H54 (cell line): ENCODE results near the gene OPCML.

ENCODE experiments used
- DNase-seq: peaks from one replicate; pipeline ENCODE4 v3.0.0; 2011; ENCODE audit warnings: low spot score, mixed read lengths; ENCODE audit not compliant: insufficient read length
- FAIRE-seq: peaks from 3 replicates; lab custom pipeline; 2011; peaks lifted over from hg19 to GRCh38; lab: Jason Lieb, UNC
- POLR2A ChIP-seq: IDR thresholded peaks from 2 replicates; pipeline ENCODE4 v1.6.1; 2011; ENCODE audit warnings: low read depth, mild to moderate bottlenecking, low read length

Gene OPCML

GRCh38 chr11:133171374-133171773 lies 360.9 kb downstream of the OPCML start:
- no peak for TF ChIP-seq POLR2A
- FAIRE-seq = no peak
- no peak for DNase-seq

DNA sequence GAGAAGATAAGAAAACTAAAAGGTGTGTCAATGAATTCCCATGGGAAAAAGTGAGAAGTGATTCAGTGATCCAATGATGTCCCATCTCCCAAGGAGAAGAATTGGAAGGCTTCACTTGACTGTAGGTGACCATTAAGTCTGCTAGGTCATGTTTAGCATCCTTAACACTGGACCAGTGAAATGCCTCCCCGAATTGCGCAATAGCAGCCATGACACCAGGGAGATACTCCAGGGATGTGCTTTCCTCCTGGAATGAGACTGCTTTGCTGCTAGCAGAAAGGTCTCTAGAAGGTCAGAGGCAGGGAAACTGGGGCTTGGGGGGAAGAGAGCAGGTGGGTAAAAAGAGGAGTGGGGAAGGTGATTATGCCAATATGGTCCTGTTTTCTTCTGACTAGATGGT lies 364.3 kb downstream of the OPCML start:
- FAIRE-seq (no peak), DNase-seq (no peak)
- TF ChIP-seq POLR2A = no peak

GRCh38 chr11:133166662-133167061 lies 365.6 kb downstream of the OPCML start:
- no peak for TF ChIP-seq POLR2A
- FAIRE-seq (no peak), DNase-seq (no peak)

- no peak for FAIRE-seq
- no peak for DNase-seq
- no peak for TF ChIP-seq POLR2A
These were observed 367.3 kb downstream of the OPCML start for GRCh38 chr11:133164986-133165385.

GRCh38 chr11:133163463-133164419 lies 368.6 kb downstream of the OPCML start:
- TF ChIP-seq POLR2A = no peak
- FAIRE-seq (no peak), DNase-seq (peak; percentile 13)

GRCh38 chr11:133162227-133162626 lies 370.1 kb downstream of the OPCML start:
- TF ChIP-seq POLR2A = no peak
- FAIRE-seq (no peak), DNase-seq (no peak)

DNA sequence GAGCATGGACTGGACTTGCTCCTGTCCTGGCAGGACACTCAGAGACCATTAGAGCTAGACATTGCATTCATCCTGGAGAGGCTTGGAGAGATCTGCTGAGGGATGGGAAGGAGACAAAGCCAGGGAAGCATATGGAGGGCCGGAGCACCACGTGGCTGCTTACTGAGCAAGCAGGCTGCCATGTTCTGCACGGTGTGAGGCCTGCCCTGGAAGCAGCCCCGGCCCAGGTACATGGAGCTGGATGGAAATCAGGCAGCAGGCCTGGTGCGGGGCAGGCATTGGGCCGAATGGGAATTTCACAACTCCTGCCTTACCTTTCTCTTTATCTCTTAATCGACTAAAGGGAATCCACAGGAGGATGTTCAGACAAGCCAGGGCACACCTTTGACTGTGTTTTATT lies 371.5 kb downstream of the OPCML start:
- no peak for FAIRE-seq
- TF ChIP-seq POLR2A = no peak
- no peak for DNase-seq

GRCh38 chr11:133156986-133157745 lies 375.1 kb downstream of the OPCML start:
- FAIRE-seq (no peak), DNase-seq (no peak)
- TF ChIP-seq POLR2A = no peak

GRCh38 chr11:133154781-133155180 lies 377.5 kb downstream of the OPCML start:
- no peak for TF ChIP-seq POLR2A
- DNase-seq = no peak
- FAIRE-seq = no peak

GRCh38 chr11:133154076-133154475 lies 378.2 kb downstream of the OPCML start:
- DNase-seq (no peak), FAIRE-seq (no peak)
- TF ChIP-seq POLR2A = no peak

DNA sequence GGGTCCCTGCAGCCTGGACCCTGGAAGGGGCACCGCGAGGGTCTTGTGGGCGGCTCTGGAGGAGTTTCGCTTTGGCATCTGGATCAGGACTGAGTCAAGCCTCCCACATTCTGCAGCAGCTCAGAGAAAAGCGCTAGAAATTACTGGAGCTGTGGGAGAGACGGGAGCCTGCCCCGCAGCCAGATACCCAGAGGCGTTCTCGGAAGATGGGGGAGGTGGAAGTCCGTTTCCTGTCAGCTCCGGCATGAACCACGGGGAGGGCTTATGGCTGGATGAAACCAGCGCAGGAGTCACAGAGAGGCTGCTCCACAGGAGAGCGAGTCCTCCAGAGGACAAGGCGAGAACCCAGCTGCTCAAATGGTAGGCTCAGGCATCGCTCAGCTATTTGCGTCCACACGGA lies 379.3 kb downstream of the OPCML start:
- DNase-seq (no peak), FAIRE-seq (no peak)
- TF ChIP-seq POLR2A = no peak

GRCh38 chr11:133149698-133150097 lies 382.6 kb downstream of the OPCML start:
- no peak for TF ChIP-seq POLR2A
- DNase-seq = no peak
- no peak for FAIRE-seq

GRCh38 chr11:133147625-133148024 lies 384.7 kb downstream of the OPCML start:
- no peak for FAIRE-seq
- DNase-seq = no peak
- no peak for TF ChIP-seq POLR2A

DNA sequence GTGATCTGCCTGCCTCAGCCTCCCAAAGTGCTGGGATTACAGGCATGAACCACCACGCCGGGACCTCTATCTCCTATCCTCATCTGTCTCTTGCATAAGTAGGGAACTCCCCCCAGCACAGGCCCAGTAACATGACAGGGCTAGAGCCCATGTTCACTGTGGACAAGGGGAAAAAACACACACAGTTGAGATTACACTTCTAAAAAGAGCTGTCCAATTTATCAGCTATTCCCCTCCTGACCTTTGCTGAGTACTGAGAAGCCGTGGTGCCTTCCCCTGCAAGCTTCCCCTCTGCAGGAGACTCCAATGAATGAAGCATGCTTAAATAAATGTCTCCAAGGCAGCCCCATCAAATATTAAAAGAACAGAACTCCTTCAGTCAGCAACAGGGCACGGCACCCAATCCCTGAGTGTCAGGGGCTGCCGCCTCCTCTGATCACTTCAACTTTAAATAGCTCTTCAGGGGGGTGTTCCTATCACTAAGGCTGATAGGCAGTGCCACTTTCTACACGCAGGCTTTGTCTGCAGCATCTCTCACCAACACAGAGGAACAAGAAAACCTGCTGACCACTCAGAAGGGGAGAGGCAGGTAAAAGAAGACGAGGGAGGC lies 385.5 kb downstream of the OPCML start:
- FAIRE-seq = no peak
- TF ChIP-seq POLR2A = no peak
- DNase-seq = no peak

DNA sequence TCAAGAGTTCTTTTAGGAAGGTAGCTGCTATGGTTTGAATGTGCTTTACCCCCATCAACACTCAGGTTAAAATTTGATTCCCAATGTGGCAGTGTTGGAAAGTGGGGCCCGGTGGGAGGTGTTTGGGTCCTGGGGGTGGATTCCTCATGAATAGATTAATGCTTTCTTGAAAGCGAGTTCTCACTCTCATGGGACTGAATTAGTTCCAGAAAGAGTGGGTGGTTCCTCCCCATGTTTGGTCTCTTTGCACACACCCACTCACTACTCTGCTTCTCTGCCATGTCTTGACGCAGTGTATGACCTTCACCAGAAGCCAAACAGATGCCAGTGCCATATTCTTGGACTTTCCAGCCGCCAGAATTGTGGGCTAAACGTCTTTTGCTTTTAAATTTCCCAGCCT lies 394.4 kb downstream of the OPCML start:
- DNase-seq = no peak
- TF ChIP-seq POLR2A = no peak
- FAIRE-seq = no peak
